Measurements from ENCODE around the gene SEC23IP.

SEC23IP gene

GRCh38 chr10:119947300-119947699 lies 54.8 kb downstream of the SEC23IP start:
- no peak for DNase-seq

- DNase-seq = no peak
These were observed 64.9 kb downstream of the SEC23IP start for GRCh38 chr10:119957451-119957850.

- no peak for DNase-seq
These were observed 70.3 kb downstream of the SEC23IP start for GRCh38 chr10:119962837-119963236.

- DNase-seq = no peak
These were observed 74.5 kb downstream of the SEC23IP start for GRCh38 chr10:119967066-119967465.

- peak; percentile 9 for DNase-seq
These were observed 77.1 kb downstream of the SEC23IP start for GRCh38 chr10:119969609-119970008.

- DNase-seq = no peak
These were observed 77.6 kb downstream of the SEC23IP start for GRCh38 chr10:119970107-119970506.

GRCh38 chr10:119970963-119971362 lies 78.4 kb downstream of the SEC23IP start:
- no peak for DNase-seq

GRCh38 chr10:119973281-119973680 lies 80.8 kb downstream of the SEC23IP start:
- peak; percentile 68 for DNase-seq

GRCh38 chr10:119976421-119976820 lies 83.9 kb downstream of the SEC23IP start:
- no peak for DNase-seq

- no peak for DNase-seq
These were observed 88.6 kb downstream of the SEC23IP start for GRCh38 chr10:119980956-119981750.

- DNase-seq = no peak
These were observed 89.3 kb downstream of the SEC23IP start for GRCh38 chr10:119981826-119982225.

- DNase-seq = no peak
These were observed 95.8 kb downstream of the SEC23IP start for GRCh38 chr10:119988333-119988732.

- DNase-seq = no peak
These were observed 97.4 kb downstream of the SEC23IP start for GRCh38 chr10:119989966-119990365.

GRCh38 chr10:119991066-119991465 lies 98.5 kb downstream of the SEC23IP start:
- DNase-seq = no peak

GRCh38 chr10:119991816-119992215 lies 99.3 kb downstream of the SEC23IP start:
- DNase-seq = no peak
